IMR-90 (cell line): ENCODE results near the gene WDR81. TPM values are rescaled to one million over a fixed set of nuclear protein-coding genes. Genes with fewer than 3 reads are reported as not detected.

Experiments used
- ATAC-seq: fragments of 200-7000 bp; cut with Tn5 transposase; 2 replicates; pipeline ENCODE4 v1.9.1; 2020; ENCODE audit warnings: low read depth, mild to moderate bottlenecking, moderate library complexity
- BruUV-seq: library from RNA; stranded (reverse); fragments of 400-500 nt; replicated peaks from 2 replicates; lab custom pipeline; 2021; lab: Mats Ljungman, UMichigan
- CTCF ChIA-PET: fragments of 300-600 bp; formaldehyde crosslinking; extraction: SDS; loops from one replicate; lab custom pipeline; 2021; ENCODE audit warnings: antibody characterized with exemption; lab: Yijun Ruan, JAX
- POLR2A ChIA-PET: fragments of 300-600 bp; sonication (Branson Sonifier 250); formaldehyde crosslinking; loops from one replicate; lab custom pipeline; 2022; ENCODE audit warnings: antibody characterized with exemption; ENCODE audit not compliant: unreplicated experiment; lab: Charles Lee
- DNase-seq: peaks from one replicate; pipeline ENCODE4 v3.0.0; 2013
- H2AFZ ChIP-seq: replicated peaks from 2 replicates; pipeline ENCODE3; 2013; ENCODE audit warnings: low read length, mild to moderate bottlenecking; ENCODE audit not compliant: poor library complexity
- H2AK5ac ChIP-seq: 2 replicates; pipeline ENCODE4 v1.6.1; 2013; ENCODE audit warnings: low read depth, low read length, inconsistent platforms
- H2AK9ac ChIP-seq: replicated peaks from 2 replicates; pipeline ENCODE3; 2013; ENCODE audit warnings: mild to moderate bottlenecking, low read depth, low read length, moderate library complexity; ENCODE audit not compliant: poor library complexity
- H2BK120ac ChIP-seq: 2 replicates; pipeline ENCODE4 v1.6.1; 2013; ENCODE audit warnings: low read depth, low read length, inconsistent platforms
- H2BK15ac ChIP-seq: 3 replicates; pipeline ENCODE4 v1.6.1; 2013; ENCODE audit warnings: low read depth, low read length, inconsistent platforms
- H2BK20ac ChIP-seq: 2 replicates; pipeline ENCODE4 v1.6.1; 2013; ENCODE audit warnings: low read depth, mild to moderate bottlenecking, inconsistent platforms, low read length, moderate library complexity
- H2BK5ac ChIP-seq: 2 replicates; pipeline ENCODE4 v1.6.1; 2013; ENCODE audit warnings: mild to moderate bottlenecking, low read depth, low read length, inconsistent platforms; ENCODE audit not compliant: poor library complexity, severe bottlenecking
- H3K14ac ChIP-seq: replicated peaks from 2 replicates; pipeline ENCODE4 v1.6.1; 2013; ENCODE audit warnings: low read depth, low read length, inconsistent platforms
- H3K18ac ChIP-seq: 2 replicates; pipeline ENCODE4 v1.6.1; 2013; ENCODE audit warnings: low read depth, low read length, control low read depth
- H3K23ac ChIP-seq: 2 replicates; pipeline ENCODE4 v1.6.1; 2013; ENCODE audit warnings: low read depth, low read length, inconsistent platforms
- H3K27ac ChIP-seq: 2 replicates; pipeline ENCODE4 v1.5.1; 2013; ENCODE audit warnings: mild to moderate bottlenecking, control low read depth, low read length; ENCODE audit not compliant: insufficient read depth
- H3K27me3 ChIP-seq: 2 replicates; pipeline ENCODE4 v1.6.1; 2013; ENCODE audit warnings: low read length; ENCODE audit not compliant: control insufficient read depth, insufficient read depth
- H3K36me3 ChIP-seq: 2 replicates; pipeline ENCODE4 v1.6.1; 2013; ENCODE audit warnings: low read length, mixed read lengths; ENCODE audit not compliant: control insufficient read depth, insufficient read depth
- H3K4ac ChIP-seq: 2 replicates; pipeline ENCODE4 v1.6.1; 2013; ENCODE audit warnings: low read depth, low read length, inconsistent platforms
- H3K4me1 ChIP-seq: 2 replicates; pipeline ENCODE4 v1.6.1; 2013; ENCODE audit warnings: low read length, mixed read lengths; ENCODE audit not compliant: control insufficient read depth, insufficient read depth
- H3K4me2 ChIP-seq: 2 replicates; pipeline ENCODE4 v1.6.1; 2013; ENCODE audit warnings: low read depth, mild to moderate bottlenecking, control low read depth, low read length, moderate library complexity
- H3K4me3 ChIP-seq: 2 replicates; pipeline ENCODE4 v1.5.1; 2013; ENCODE audit warnings: low read depth, mild to moderate bottlenecking, control low read depth, low read length, moderate library complexity; ENCODE audit not compliant: insufficient read depth
- H3K56ac ChIP-seq: 2 replicates; pipeline ENCODE4 v1.6.1; 2013; ENCODE audit warnings: low read length, inconsistent platforms; ENCODE audit not compliant: insufficient read depth; ENCODE audit errors: extremely low read depth
- H3K79me1 ChIP-seq, 2 experiments: 2 replicates each; pipeline ENCODE4 v1.6.1; 2013; ENCODE audit warnings: low read length in 2 of 2, inconsistent platforms in 1 of 2, low read depth in 1 of 2
- H3K9ac ChIP-seq: 2 replicates; pipeline ENCODE4 v1.6.1; 2013; ENCODE audit warnings: low read depth, low read length, control low read depth
- H3K9me1 ChIP-seq: 2 replicates; pipeline ENCODE4 v1.6.1; 2013; ENCODE audit warnings: low read length, inconsistent platforms; ENCODE audit not compliant: insufficient read depth
- H3K9me3 ChIP-seq: 2 replicates; pipeline ENCODE4 v1.6.1; 2013; ENCODE audit warnings: low read length; ENCODE audit not compliant: control insufficient read depth, insufficient read depth
- H4K20me1 ChIP-seq: 2 replicates; pipeline ENCODE4 v1.6.1; 2013; ENCODE audit warnings: low read length, inconsistent platforms; ENCODE audit not compliant: insufficient read depth
- H4K5ac ChIP-seq: 2 replicates; pipeline ENCODE4 v1.6.1; 2013; ENCODE audit warnings: mild to moderate bottlenecking, low read depth, low read length, control low read depth
- H4K8ac ChIP-seq, 2 experiments: 2 replicates each; pipeline ENCODE4 v1.6.1; 2013; ENCODE audit warnings: low read depth in 2 of 2, low read length in 2 of 2, control low read depth in 1 of 2, inconsistent platforms in 1 of 2
- H4K91ac ChIP-seq: 2 replicates; pipeline ENCODE4 v1.6.1; 2013; ENCODE audit warnings: low read depth, low read length, inconsistent platforms; ENCODE audit not compliant: insufficient read depth
- BHLHE40 ChIP-seq: fragments of 150-350 bp; IDR thresholded peaks from 2 replicates; pipeline ENCODE4 v1.6.1; 2016; ENCODE audit warnings: mild to moderate bottlenecking, low read depth, low read length
- CEBPB ChIP-seq: IDR thresholded peaks from 2 replicates; pipeline ENCODE4 v1.6.1; 2012; ENCODE audit warnings: low read depth, low read length, improper control_type of control experiment
- CTCF ChIP-seq: conservative IDR thresholded peaks from 2 replicates; pipeline ENCODE4 v1.5.1; 2012; ENCODE audit warnings: mild to moderate bottlenecking, low read depth, low read length, improper control_type of control experiment
- FOS ChIP-seq: fragments of 150-350 bp; IDR thresholded peaks from 2 replicates; pipeline ENCODE4 v1.6.1; 2016; ENCODE audit warnings: low read depth, low read length
- MXI1 ChIP-seq: IDR thresholded peaks from 2 replicates; pipeline ENCODE4 v1.6.1; 2012; ENCODE audit warnings: low read depth, mild to moderate bottlenecking, low read length, moderate library complexity, borderline replicate concordance
- POLR2A ChIP-seq: IDR thresholded peaks from 2 replicates; pipeline ENCODE4 v1.6.1; 2012; ENCODE audit warnings: mild to moderate bottlenecking, low read depth, low read length
- RCOR1 ChIP-seq: IDR thresholded peaks from 2 replicates; pipeline ENCODE4 v1.6.1; 2012; ENCODE audit warnings: mild to moderate bottlenecking, low read length, improper control_type of control experiment; ENCODE audit not compliant: insufficient replicate concordance
- USF2 ChIP-seq: fragments of 150-350 bp; IDR thresholded peaks from 2 replicates; pipeline ENCODE4 v1.6.1; 2017; ENCODE audit warnings: mild to moderate bottlenecking, antibody characterized with exemption, low read length, low read depth
- WGBS, 2 experiments: methylation state at CpG; one replicate each; pipeline versions ENCODE4 v1.1.5 to v1.1.7; 2013; ENCODE audit warnings: missing lambda C conversion rate in 2 of 2; ENCODE audit not compliant: insufficient read length in 1 of 2; ENCODE audit errors: extremely low coverage in 2 of 2; 5-methylcytosine and 5-hydroxymethylcytosine counted together
- dilution Hi-C: fragments of 300-500 bp; cut with HindIII; formaldehyde crosslinking; loops from one replicate; pipeline ENCODE4 v1.14.3; 2018; ENCODE audit warnings: low sequenced_read_pairs; ENCODE audit not compliant: unreplicated experiment
- in situ Hi-C: fragments of 300-500 bp; cut with MboI; formaldehyde crosslinking; loops from 3 replicates; pipeline ENCODE4 v1.14.3; 2019; ENCODE audit warnings: low sequenced_read_pairs, inconsistent platforms, mixed read lengths
- intact Hi-C: fragments of 100-400 bp; cut with micrococcal nuclease; formaldehyde crosslinking; loops from 2 replicates; pipeline ENCODE4 v1.10.0; 2022
- polyA plus RNA-seq, 3 experiments: library from polyadenylated mRNA; depleted of rRNA; stranded (reverse); fragments of >200 nt; gene quantifications; 2 replicates each; pipeline ENCODE4 v1.2.3, GENCODE V29; 2012; ENCODE audit warnings: low replicate concordance in 1 of 3
- total RNA-seq: library from RNA; depleted of rRNA; stranded (reverse); fragments of >200 nt; gene quantifications from 2 replicates; pipeline ENCODE4 v1.2.3, GENCODE V29; 2012

Gene WDR81
- total and polyA plus RNA-seq, 2 of the 4 experiments (the other 2 are of a cell fraction) = 3.0 to 8.4 TPM

GRCh38 chr17:1759529-1759928 lies 35.0 kb downstream of the WDR81 start:
- Histone ChIP-seq H4K5ac (no peak overlapping the region), H2BK15ac (no peak overlapping the region), H3K9me1 (peaks cover 9% of the 10 kb centered on the region), H4K91ac (no peak overlapping the region), H3K4me1 (peaks cover 21% of the 10 kb centered on the region), H3K79me1 (no peaks in the 10 kb centered on the region), H3K18ac (no peak overlapping the region), H2BK120ac (no peak overlapping the region), H3K9me3 (no peaks in the 10 kb centered on the region), H2AK9ac (no peak overlapping the region), H2BK20ac (no peak overlapping the region), H3K56ac (no peak overlapping the region), H2AK5ac (no peak overlapping the region), H3K36me3 (no peaks in the 10 kb centered on the region), H2BK5ac (no peak overlapping the region), H3K27ac (no peak overlapping the region), H3K4me3 (no peak overlapping the region), H3K14ac (no peak overlapping the region), H3K4ac (no peak overlapping the region), H2AFZ (no peak overlapping the region), H3K4me2 (no peak overlapping the region), H3K23ac (no peak overlapping the region), H4K8ac (no peak overlapping the region), H3K27me3 (no peaks in the 10 kb centered on the region; the same call in 1 of the 2 replicates), H3K9ac (no peak overlapping the region), H4K20me1 (no peaks in the 10 kb centered on the region)
- no peak for TF ChIP-seq POLR2A
- TF ChIP-seq USF2 = no peak
- no peak for TF ChIP-seq MXI1
- TF ChIP-seq CEBPB = no peak
- TF ChIP-seq CTCF = no peak
- no peak for TF ChIP-seq BHLHE40
- no peak for TF ChIP-seq RCOR1
- no peak for TF ChIP-seq FOS
- ChIA-PET CTCF (no interaction called here), POLR2A (no interaction called here)
- WGBS, 2 experiments = no CpG with 5 or more reads among the region's 5 CpGs
- ATAC-seq = no peak
- dilution Hi-C loops (no loop called here), in situ Hi-C loops (no loop called here), intact Hi-C loops (no loop called here)
- no peak for DNase-seq
- no TSS peak for BruUV-seq
